ENCODE data around the gene PLEKHH2.

Gene PLEKHH2

GRCh38 chr2:43791035-43791765, 154.1 kb downstream of the PLEKHH2 start:
- TF ChIP-seq GATA3 (IDR thresholded peaks at IDR 0.05; ENCODE audit: low read depth, low read length) (no peak), GATA2 (IDR thresholded peaks at IDR 0.05; ENCODE audit: low read depth, low read length) (no peak)

GRCh38 chr2:43792653-43793052, 155.6 kb downstream of the PLEKHH2 start:
- TF ChIP-seq GATA2 (IDR thresholded peaks at IDR 0.05; ENCODE audit: low read depth, low read length) (no peak), GATA3 (IDR thresholded peaks at IDR 0.05; ENCODE audit: low read depth, low read length) (no peak)

DNA sequence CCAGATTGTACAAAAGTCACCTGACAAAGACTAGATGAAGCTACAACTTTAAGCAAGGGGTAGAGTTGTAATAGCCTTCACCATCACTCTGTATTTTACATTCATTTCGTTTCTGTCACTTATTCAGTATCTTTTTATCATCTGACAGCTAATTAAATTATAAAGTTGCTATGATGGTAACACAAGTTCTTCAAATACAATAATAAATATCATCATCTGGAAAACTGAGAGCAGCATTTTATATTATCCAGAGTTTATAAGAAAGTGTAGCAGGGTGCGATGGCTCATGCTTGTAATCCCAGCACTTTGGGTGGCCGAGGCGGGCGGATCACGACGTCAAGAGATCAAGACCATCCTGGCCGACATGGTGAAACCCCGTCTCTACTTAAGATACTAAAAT, 157.9 kb downstream of the PLEKHH2 start:
- no peak for TF ChIP-seq GATA3 (IDR thresholded peaks at IDR 0.05; ENCODE audit: low read depth, low read length)
- no peak for TF ChIP-seq GATA2 (IDR thresholded peaks at IDR 0.05; ENCODE audit: low read depth, low read length)

DNA sequence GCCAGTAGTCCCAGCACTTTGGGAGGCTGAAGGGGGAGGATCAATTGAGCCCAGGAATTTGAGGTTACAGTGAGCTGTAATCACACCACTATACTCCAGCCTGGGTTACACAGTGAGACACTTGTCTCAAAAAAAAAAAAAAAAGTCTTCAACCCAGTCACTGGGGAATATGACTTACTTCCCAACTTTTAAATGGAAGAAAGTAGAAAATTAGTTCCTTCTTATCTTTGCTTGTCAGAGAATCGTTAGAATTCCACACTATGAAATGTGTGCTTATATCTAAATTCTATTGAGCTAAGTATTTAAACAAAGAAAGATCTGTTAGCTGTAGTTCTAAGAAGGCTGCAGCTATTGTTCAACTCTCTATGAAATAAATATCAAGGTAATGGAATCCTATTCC, 159.1 kb downstream of the PLEKHH2 start:
- no peak for TF ChIP-seq GATA2 (IDR thresholded peaks at IDR 0.05; ENCODE audit: low read depth, low read length)
- no peak for TF ChIP-seq GATA3 (IDR thresholded peaks at IDR 0.05; ENCODE audit: low read depth, low read length)

DNA sequence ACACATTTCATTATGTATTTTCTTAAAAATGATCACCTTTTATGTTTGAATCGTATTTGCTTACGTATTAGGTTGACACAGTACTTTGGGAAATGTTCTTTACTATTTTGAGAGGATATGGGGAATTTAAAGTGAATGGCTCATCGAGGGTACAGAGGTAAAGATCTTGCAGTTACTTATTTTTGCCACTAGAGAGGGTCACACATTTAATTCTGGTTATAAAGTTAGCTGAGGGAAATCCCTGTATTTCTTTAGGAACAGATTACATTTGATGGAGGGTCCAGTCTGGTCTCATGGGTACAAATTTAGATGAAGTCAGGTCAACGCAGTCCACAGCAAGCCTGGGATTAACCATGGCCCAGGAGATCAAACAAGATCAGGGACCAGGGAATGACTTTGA, 161.2 kb downstream of the PLEKHH2 start:
- TF ChIP-seq GATA3 (IDR thresholded peaks at IDR 0.05; ENCODE audit: low read depth, low read length) (no peak), GATA2 (IDR thresholded peaks at IDR 0.05; ENCODE audit: low read depth, low read length) (no peak)

GRCh38 chr2:43800894-43801293, 163.8 kb downstream of the PLEKHH2 start:
- no peak for TF ChIP-seq GATA3 (IDR thresholded peaks at IDR 0.05; ENCODE audit: low read depth, low read length)
- no peak for TF ChIP-seq GATA2 (IDR thresholded peaks at IDR 0.05; ENCODE audit: low read depth, low read length)

DNA sequence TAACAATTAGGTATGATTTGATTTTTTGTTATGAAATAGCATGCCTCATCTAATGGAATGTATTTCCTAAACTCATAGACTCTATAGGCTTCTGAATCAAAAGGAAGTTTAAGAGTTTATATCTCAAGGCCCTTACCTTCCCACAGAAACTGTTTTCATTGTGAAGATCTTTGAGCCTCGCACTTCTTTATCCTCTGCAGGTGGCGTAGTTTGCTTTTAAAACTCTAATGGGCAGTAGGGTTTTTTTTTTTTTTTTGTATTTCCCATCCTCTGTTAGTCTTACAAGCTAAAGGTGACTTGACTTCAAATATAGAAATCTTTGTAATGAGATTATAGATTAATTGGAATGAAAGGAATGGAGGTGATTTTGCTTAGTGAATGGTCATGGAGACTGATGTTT, 165.1 kb downstream of the PLEKHH2 start:
- TF ChIP-seq GATA3 (IDR thresholded peaks at IDR 0.05; ENCODE audit: low read depth, low read length): no peak
- TF ChIP-seq GATA2 (IDR thresholded peaks at IDR 0.05; ENCODE audit: low read depth, low read length): no peak

DNA sequence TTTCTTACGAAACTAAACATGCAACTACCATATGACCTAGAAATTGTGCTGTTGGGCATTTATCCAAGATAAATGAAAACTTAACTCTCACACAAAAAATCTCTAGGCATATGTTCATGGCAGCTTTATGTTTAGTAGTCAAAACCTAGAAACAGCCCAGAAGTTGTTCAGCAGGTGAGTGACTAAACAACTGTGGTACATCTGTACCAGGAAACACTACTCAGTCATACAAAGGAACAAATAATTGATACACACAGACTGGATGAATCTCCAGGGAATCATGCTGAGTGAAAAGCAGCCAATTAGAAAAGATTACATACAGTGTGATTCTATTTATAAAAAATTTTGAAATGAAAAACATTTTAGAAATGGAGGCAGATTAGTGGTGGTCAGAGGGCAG, 166.1 kb downstream of the PLEKHH2 start:
- TF ChIP-seq GATA2 (IDR thresholded peaks at IDR 0.05; ENCODE audit: low read depth, low read length): no peak
- TF ChIP-seq GATA3 (IDR thresholded peaks at IDR 0.05; ENCODE audit: low read depth, low read length): no peak

GRCh38 chr2:43806719-43807031, 169.6 kb downstream of the PLEKHH2 start:
- TF ChIP-seq GATA2 (IDR thresholded peaks at IDR 0.05; ENCODE audit: low read depth, low read length) (no peak), GATA3 (IDR thresholded peaks at IDR 0.05; ENCODE audit: low read depth, low read length) (no peak)

DNA sequence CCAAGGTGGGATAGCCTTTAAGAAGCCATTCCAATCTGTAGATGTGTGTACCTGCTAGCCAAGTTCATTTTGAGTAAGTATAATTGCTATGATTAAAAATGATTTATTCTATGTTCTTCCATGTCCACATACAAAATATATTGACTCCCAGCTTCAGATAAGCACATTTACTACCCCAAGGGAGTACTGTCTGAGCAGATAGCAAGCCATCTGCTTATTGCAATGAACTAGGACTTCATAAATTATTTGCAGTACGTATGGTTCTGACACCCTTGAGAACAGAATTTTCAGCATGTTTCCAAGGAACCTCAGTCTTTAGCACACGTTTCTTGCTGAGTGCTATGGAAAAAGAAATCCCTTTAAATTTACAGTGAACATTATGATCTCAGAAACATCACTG, 173.4 kb downstream of the PLEKHH2 start:
- TF ChIP-seq GATA2 (IDR thresholded peaks at IDR 0.05; ENCODE audit: low read depth, low read length) (0 out of 2 replicates have a peak, but pooled peaks have one; percentile 35), GATA3 (IDR thresholded peaks at IDR 0.05; ENCODE audit: low read depth, low read length) (no peak)

DNA sequence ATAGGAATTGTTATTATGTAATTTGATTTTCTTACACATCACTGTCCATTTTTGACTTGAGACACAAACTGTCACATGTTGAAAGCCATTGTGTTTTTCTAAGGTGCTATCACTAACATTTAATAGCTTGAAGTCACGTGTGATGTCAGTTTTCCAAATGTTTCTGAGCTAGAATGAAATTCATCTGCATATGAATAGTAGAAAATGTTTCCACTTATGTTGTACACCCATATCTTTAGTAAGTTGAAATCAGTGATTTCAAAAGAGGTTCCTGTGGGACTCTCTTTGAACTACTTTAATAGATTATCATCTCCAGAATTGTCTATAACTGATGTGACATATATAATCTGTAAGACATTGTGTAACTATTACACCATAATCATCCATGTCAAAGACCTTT, 173.8 kb downstream of the PLEKHH2 start:
- TF ChIP-seq GATA2 (IDR thresholded peaks at IDR 0.05; ENCODE audit: low read depth, low read length): no peak
- no peak for TF ChIP-seq GATA3 (IDR thresholded peaks at IDR 0.05; ENCODE audit: low read depth, low read length)

DNA sequence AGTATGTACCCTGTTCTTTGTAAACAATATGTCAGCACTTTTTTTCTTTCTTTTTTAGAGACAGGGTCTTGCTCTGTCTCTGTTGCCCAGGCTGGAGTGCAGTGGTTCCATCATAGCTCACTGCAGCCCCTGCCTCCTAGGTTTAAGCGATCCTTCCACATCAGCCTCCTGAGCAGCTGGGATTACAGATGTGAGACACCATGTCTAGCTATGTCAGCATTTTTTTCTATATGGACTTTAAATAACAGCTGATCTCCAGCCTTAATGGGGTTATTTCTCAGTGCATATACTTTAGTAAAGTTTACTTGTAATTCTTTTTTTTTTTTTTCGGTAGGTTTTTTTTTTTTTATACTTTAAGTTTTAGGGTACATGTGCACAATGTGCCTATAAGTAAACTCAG, 174.9 kb downstream of the PLEKHH2 start:
- TF ChIP-seq GATA2 (IDR thresholded peaks at IDR 0.05; ENCODE audit: low read depth, low read length): no peak
- no peak for TF ChIP-seq GATA3 (IDR thresholded peaks at IDR 0.05; ENCODE audit: low read depth, low read length)

DNA sequence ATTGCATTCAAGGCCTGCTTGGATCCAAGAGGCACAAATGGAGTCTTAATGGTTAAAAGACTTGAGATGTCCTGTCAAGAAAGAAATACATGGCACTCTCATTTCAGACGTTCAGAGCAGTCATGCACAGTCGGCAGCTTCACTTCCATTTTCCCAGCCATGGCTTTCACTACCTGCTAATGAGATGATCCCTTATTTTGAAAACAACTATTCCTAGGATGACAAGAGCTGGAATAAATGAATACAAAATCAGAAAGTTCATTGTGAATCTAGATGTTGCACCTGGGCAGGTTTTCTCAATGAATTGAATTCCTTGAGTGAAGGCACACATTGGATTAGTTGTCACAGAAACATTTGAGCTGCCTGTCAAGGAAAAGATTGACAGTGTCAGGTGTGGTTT, 175.9 kb downstream of the PLEKHH2 start:
- no peak for TF ChIP-seq GATA2 (IDR thresholded peaks at IDR 0.05; ENCODE audit: low read depth, low read length)
- no peak for TF ChIP-seq GATA3 (IDR thresholded peaks at IDR 0.05; ENCODE audit: low read depth, low read length)

DNA sequence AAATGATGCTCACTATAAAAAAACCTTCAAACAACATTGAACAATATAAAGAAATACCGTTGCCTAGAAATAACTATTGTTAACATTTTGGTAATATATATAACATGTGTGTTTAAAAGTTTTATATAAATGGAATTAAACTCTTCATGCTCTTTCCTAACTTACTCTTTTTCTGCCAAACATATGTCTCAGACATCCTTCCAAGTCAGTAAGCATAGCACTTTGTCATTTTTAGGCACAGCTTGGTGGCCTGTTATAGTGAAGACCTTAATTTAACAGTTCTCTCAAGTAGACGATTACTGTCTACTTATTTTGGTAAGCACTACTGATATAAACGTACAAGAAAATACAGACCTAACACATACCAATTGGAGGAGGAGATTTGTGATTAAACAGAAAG, 177.7 kb downstream of the PLEKHH2 start:
- TF ChIP-seq GATA3 (IDR thresholded peaks at IDR 0.05; ENCODE audit: low read depth, low read length): no peak
